Activated naive CD8-positive, alpha-beta T cell treated with anti-CD3 and anti-CD28 coated beads, Interleukin-2, amount 10 ng/mL, durations not matched to agents 7 days and 5 days (primary cell): ENCODE data around the gene UBL4B. TPM values are rescaled to one million over a fixed set of nuclear protein-coding genes. Genes with fewer than 3 reads are reported as not detected.

Experiments used
- ATAC-seq: fragments of 150-1000 bp; cut with Tn5 transposase; one replicate; pipeline ENCODE4 v1.10.0; 2021; ENCODE audit warnings: low read depth, moderate library complexity
- POLR2A ChIA-PET: fragments of 350-600 bp; sonication (Branson Sonifier 250); formaldehyde crosslinking; loops from one replicate; lab custom pipeline; 2021; ENCODE audit warnings: antibody characterized with exemption; lab: Charles Lee
- DNase-seq: peaks from one replicate; pipeline ENCODE4 v3.0.0; 2021
- H3K27ac Mint-ChIP-seq: one replicate; pipeline ENCODE4 v1.8.0; 2022; ENCODE audit warnings: mild to moderate bottlenecking, mixed read lengths
- H3K27me3 Mint-ChIP-seq: one replicate; pipeline ENCODE4 v1.8.0; 2022; ENCODE audit warnings: mild to moderate bottlenecking, moderate library complexity, mixed read lengths
- H3K36me3 Mint-ChIP-seq: one replicate; pipeline ENCODE4 v1.8.0; 2021; ENCODE audit warnings: mild to moderate bottlenecking, mixed read lengths
- H3K4me1 Mint-ChIP-seq: one replicate; pipeline ENCODE4 v1.8.0; 2021; ENCODE audit warnings: mixed read lengths
- H3K4me3 Mint-ChIP-seq: one replicate; pipeline ENCODE4 v1.8.0; 2022; ENCODE audit warnings: mild to moderate bottlenecking, moderate library complexity, mixed read lengths
- H3K9me3 Mint-ChIP-seq: one replicate; pipeline ENCODE4 v1.8.0; 2021; ENCODE audit warnings: mixed read lengths
- total RNA-seq, 2 experiments: library from RNA; stranded (reverse); gene quantifications; one replicate each; pipeline ENCODE4 v1.2.3, GENCODE V29; 2021

UBL4B gene, protein sequence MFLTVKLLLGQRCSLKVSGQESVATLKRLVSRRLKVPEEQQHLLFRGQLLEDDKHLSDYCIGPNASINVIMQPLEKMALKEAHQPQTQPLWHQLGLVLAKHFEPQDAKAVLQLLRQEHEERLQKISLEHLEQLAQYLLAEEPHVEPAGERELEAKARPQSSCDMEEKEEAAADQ
- total RNA-seq, result not detected

DNA sequence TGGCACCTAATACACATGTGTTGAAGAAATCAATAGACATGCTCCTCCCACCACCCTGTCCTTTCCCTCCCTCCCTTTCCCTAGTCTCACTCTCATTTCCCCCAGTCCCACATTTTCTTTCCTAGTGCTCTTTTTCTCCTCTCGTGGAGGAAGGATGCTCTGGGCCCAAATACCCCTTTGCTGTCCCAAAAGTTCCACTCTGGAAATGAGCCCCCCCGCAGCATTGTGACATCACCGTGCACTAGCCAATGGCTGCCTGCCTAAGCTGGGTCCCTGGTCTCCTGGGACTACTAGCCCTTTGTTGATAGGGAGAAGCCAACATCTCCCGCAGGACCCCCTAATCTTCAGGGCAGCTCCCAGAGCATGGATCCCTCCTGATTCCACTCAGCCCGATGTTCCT, at the start of gene UBL4B:
Gene UBL4B, plus strand, starts transcription at position 301 of the 400 bp plus-strand sequence. Its CDS starts 92 bp downstream, at position 393.
- no peak within 1 kb of the TSS for H3K27ac Mint-ChIP-seq
- H3K4me1 Mint-ChIP-seq, result peaks cover 3% of the 10 kb centered on the region
- ATAC-seq (no peak), DNase-seq (no peak)
- POLR2A ChIA-PET, result no interaction called here
- no peak within 1 kb of the TSS for H3K4me3 Mint-ChIP-seq
- H3K36me3 Mint-ChIP-seq, result no peaks in the 10 kb centered on the region
- no peaks in the 10 kb centered on the region for H3K9me3 Mint-ChIP-seq
- H3K27me3 Mint-ChIP-seq, result peaks cover 31% of the 10 kb centered on the region

DNA sequence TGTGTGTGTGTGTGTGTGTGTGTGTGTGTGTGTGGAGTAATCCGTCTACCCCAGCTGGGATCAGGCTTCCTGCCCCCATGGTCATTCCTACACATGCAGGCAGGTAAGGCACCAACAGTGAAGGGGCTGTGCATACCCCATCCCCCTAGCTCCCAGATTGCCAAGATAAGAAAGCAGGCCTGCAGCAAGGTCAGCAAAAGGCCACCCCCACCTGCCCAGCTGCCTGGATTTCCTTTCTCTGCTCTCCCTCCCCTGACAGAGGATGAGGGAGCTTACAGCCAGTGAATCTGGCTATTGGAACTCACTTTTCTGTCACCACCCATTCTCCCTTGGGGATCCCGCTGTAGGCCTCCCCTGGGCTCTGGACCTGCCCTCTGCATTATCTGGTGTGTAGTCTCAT, 49.6 kb upstream of the UBL4B start:
- H3K36me3 Mint-ChIP-seq, result peaks cover 1% of the 10 kb centered on the region
- peaks cover 3% of the 10 kb centered on the region for H3K4me1 Mint-ChIP-seq
- no peak overlapping the region for H3K4me3 Mint-ChIP-seq
- H3K27ac Mint-ChIP-seq, result no peak overlapping the region
- no peaks in the 10 kb centered on the region for H3K9me3 Mint-ChIP-seq
- POLR2A ChIA-PET, result interaction anchor here (1.8 kb wide), 1 partner anchor 9 kb away, joined by 5 read pairs; no protein-coding TSS in a partner anchor
- DNase-seq (no peak), ATAC-seq (no peak)
- H3K27me3 Mint-ChIP-seq, result peaks cover 19% of the 10 kb centered on the region

DNA sequence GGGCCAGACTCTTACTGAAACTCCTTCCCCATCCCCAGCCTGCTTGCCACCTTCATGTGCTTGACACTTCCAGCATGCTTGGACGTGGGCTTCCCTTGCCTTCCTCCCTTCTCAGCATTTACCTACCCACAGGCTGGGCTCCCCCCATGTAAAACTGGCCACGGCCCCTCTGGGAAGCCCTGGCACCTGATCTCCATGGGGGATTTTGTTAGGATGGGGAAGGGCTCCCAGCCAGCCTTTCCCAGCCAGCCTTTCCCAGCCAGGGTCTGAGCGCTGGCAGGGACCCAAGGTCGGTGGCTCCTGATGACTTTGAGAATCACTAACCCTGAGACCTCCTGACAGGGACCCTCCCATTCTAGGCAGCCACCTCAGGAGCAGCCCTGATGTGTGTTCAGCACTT, 48.5 kb upstream of the UBL4B start:
- no peak overlapping the region for H3K27ac Mint-ChIP-seq
- H3K9me3 Mint-ChIP-seq, result no peaks in the 10 kb centered on the region
- no peak for ATAC-seq
- H3K36me3 Mint-ChIP-seq, result peaks cover 1% of the 10 kb centered on the region
- peaks cover 29% of the 10 kb centered on the region for H3K27me3 Mint-ChIP-seq
- POLR2A ChIA-PET, result no interaction called here
- no peak overlapping the region for H3K4me3 Mint-ChIP-seq
- DNase-seq, result no peak
- H3K4me1 Mint-ChIP-seq, result peaks cover 8% of the 10 kb centered on the region

DNA sequence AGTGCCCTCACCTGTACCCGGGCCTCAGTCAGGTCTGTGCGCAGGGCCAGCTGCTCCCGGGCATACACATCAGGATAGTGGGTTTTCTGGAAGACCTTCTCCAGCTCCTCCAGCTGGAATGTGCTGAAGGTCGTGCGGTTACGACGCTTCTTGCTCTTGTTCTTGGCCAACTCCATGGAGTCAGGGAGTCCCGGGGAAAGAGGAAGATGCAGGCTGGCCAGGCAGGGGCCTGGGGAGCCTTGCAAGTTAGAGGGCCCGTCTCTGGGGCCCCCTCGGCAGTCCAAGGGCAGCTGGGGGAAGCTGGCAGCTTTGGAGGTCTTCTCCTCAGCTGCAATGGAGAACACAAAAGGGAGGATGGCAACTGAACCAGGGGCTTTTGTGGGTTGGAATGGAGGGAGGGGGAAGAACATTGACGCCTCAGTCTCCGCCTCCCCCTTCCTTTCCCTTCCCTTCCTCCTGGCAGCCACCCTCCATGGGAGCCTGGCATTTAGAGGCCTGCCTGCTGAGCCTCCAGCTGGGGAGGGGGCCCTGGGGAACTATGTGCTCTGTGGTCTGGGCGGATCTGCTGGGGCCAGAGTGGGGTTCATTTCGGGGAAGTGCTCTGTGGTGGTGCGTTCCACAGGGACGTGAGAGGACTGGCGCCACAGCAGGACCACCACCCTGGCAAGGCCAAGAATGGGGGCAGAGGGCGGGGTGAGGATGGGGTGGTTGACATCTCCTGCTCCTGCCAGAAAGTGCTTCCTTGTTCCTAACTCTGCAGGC, 47.5 kb upstream of the UBL4B start:
- no peaks in the 10 kb centered on the region for H3K9me3 Mint-ChIP-seq
- peaks cover 37% of the 10 kb centered on the region for H3K27me3 Mint-ChIP-seq
- H3K27ac Mint-ChIP-seq, result no peak overlapping the region
- H3K36me3 Mint-ChIP-seq, result peaks cover 1% of the 10 kb centered on the region
- no peak for DNase-seq
- H3K4me1 Mint-ChIP-seq, result peaks cover 8% of the 10 kb centered on the region
- no peak for ATAC-seq
- POLR2A ChIA-PET, result no interaction called here
- H3K4me3 Mint-ChIP-seq, result no peak overlapping the region

DNA sequence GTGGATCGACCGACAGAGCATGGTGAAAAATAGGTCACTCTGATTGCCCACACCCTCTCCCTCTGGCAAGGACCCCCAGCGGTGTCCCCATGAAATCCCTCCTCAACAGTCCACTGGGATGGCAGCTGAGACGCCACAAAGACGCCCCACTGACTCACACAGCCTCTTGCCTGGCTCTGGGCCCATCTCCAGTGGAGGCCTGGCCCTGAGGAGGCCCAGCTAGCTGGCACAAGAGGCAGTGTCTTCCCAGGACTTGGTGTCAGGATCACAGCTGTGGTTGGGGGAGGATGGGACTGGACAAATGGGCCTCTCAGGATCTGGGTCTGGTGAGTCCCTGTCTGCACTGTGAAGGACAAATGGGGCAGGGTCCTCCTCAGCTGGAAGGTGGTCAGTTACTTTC, 46.4 kb upstream of the UBL4B start:
- H3K4me3 Mint-ChIP-seq, result no peak overlapping the region
- no peak for DNase-seq
- ATAC-seq, result no peak
- H3K9me3 Mint-ChIP-seq, result no peaks in the 10 kb centered on the region
- H3K36me3 Mint-ChIP-seq, result no peaks in the 10 kb centered on the region
- no peak overlapping the region for H3K27ac Mint-ChIP-seq
- POLR2A ChIA-PET, result no interaction called here
- H3K4me1 Mint-ChIP-seq, result peaks cover 5% of the 10 kb centered on the region
- peaks cover 43% of the 10 kb centered on the region for H3K27me3 Mint-ChIP-seq

DNA sequence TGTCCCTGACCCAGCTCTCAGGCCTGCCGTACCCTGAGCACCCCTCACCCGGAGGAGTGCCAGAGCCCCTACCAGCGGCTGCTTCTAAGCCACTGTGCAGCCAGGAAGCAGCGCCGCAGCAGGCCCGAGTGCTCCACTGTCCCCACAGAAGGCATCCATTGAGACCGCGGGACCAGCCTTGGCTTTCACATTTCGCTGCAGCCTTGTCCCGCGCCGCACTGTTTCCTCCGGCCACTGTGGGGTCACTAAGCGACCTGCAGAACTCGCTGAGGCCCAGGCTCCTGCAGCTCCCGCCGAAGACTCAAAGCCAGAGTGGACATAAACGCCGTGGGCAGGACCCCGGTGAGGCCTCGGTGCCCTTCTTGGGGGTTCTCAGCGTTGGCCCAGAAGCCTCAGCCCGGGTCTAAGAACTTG, 44.8 kb upstream of the UBL4B start:
- Mint-ChIP-seq H3K4me1 (peaks cover 5% of the 10 kb centered on the region), H3K27me3 (peaks cover 59% of the 10 kb centered on the region), H3K9me3 (no peaks in the 10 kb centered on the region), H3K27ac (no peak overlapping the region), H3K36me3 (no peaks in the 10 kb centered on the region), H3K4me3 (no peak overlapping the region)
- POLR2A ChIA-PET, result no interaction called here
- no peak for ATAC-seq
- no peak for DNase-seq

DNA sequence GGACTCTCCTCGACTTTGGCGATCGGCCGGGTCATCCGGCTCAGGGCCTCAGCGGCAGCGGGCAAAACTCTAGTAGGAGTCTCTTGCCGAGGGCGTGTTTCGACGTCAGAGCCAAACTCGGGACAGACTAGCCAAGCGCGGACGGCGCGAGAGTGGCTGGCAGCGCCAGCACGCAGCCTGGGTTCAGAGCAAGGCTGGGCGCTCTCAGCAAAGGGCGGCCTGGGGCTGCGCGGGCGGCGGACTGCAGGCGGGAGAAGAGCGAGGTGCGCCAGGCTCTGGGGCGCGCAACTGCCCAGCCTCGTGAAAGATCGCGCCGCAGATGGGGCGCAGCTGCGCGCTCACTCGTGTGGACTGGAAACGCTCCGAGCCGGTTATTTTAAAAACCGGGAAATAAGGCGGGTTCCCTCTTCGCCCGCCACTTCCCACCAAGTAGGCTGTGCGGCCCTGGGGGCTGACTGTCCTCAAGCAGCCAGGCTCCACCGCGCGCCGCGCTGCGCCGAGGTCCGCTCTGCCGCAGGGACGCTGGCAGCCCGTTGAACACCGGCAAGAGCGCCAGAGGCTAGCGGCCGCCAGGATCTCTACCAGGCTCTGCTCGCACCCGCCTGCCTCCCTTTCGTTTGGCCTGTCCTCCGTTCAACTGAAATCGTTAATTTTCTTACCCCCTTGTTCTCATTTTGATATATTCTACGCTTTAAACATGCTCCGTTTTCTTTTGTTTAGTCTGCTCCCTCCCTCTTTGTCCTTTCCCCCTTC, 44.2 kb upstream of the UBL4B start:
- POLR2A ChIA-PET, result no interaction called here
- ATAC-seq, result peak; percentile 27
- Mint-ChIP-seq H3K36me3 (no peaks in the 10 kb centered on the region), H3K27me3 (peaks cover 64% of the 10 kb centered on the region), H3K27ac (no peak overlapping the region), H3K4me1 (peaks cover 5% of the 10 kb centered on the region), H3K4me3 (peak overlapping the region; percentile 44), H3K9me3 (no peaks in the 10 kb centered on the region)
- DNase-seq, result peak; percentile 45

DNA sequence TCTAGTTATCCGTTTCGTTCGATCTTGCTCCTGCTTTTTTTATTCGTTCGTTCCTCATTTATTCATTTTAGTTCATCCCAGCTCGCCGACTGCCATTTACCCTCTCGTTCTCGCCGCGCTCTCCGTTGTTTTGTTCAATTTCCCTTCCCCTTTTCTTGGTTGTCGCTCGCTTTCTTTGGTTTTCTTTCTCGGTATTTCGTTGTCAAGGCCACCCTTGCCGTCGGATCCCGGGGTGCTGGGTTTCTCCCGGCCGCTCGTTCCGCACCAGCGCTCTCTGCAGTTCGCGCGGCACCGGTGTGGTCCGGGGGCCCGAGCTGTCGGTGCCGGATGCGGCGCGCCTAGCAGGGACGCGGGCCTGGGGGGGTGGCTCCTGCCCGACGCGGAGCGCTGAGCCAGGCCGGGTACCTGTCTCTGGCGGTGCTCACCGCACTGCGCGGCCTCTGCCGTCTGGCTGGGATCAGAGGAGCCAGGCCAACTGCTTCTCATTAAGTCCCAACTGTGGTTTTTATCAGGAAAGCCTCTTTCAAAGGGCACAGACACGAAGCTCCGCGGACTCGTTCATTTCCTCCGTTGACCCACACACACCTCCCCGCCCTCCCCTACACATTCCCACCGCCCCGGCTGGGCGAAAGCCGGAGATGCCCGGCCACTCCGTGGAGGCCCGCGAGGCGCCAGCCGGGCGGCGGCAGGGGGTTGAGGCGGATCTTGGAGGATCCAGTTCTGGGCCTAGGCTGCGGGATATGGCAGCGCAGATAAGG, 43.4 kb upstream of the UBL4B start:
- no peaks in the 10 kb centered on the region for H3K9me3 Mint-ChIP-seq
- H3K27me3 Mint-ChIP-seq, result peaks cover 71% of the 10 kb centered on the region
- peak; percentile 48 for ATAC-seq
- H3K4me3 Mint-ChIP-seq, result peak overlapping the region; percentile 44
- H3K4me1 Mint-ChIP-seq, result peaks cover 5% of the 10 kb centered on the region
- H3K27ac Mint-ChIP-seq, result no peak overlapping the region
- POLR2A ChIA-PET, result interaction anchor here (0.6 kb wide), 2 partner anchors 375 to 519 kb away, joined by 3 read pairs; no protein-coding TSS in a partner anchor
- no peaks in the 10 kb centered on the region for H3K36me3 Mint-ChIP-seq
- DNase-seq, result peak; percentile 66

DNA sequence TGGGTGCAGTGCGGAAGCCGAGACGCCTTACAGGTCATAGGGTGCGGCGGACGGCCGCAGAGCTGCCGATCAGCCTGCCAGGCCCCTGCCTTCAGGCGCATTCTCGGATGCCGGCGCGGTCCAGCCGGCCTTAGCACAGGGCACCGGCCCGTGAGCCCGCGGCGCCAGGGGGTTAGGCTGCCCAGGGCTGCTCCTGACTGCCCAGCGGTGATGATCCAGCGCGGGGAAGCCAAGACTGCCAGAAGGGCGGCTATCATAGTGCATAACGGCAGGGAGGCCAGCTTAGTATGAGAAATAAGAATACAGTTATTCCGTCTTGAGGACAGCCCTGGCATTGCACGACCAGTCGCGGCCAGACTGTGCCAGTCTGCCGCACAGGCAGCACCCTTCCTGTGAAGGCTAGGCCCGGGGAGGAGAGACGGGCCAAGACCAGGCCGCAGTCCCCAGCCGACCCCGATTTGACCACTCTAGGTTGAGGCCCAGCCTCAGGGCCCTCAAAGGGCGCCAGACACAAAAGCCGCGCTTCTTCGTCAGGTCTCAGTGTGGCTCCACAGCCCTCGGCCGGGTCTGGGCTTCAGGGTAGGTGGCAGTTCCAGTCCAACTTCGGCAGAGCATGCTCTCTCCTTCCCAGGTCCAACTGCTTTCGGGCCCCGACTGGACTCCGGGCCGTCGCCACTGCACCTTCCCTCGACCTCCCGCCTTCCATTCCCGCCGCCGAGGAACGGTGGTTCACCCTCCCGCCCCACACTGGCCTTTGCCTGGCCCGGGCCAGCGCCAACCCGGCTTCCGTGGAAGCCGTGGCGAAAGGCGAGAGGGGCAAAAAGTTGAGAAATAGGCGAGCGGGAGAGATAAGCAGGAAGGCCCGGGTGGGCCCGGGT, 42.6 kb upstream of the UBL4B start:
- peaks cover 78% of the 10 kb centered on the region for H3K27me3 Mint-ChIP-seq
- H3K27ac Mint-ChIP-seq, result no peak overlapping the region
- DNase-seq (no peak), ATAC-seq (no peak)
- H3K4me3 Mint-ChIP-seq, result no peak overlapping the region
- H3K4me1 Mint-ChIP-seq, result peaks cover 5% of the 10 kb centered on the region
- H3K9me3 Mint-ChIP-seq, result no peaks in the 10 kb centered on the region
- POLR2A ChIA-PET, result interaction anchor here (0.6 kb wide), 2 partner anchors 374 to 520 kb away, joined by 3 read pairs; no protein-coding TSS in a partner anchor
- no peaks in the 10 kb centered on the region for H3K36me3 Mint-ChIP-seq

DNA sequence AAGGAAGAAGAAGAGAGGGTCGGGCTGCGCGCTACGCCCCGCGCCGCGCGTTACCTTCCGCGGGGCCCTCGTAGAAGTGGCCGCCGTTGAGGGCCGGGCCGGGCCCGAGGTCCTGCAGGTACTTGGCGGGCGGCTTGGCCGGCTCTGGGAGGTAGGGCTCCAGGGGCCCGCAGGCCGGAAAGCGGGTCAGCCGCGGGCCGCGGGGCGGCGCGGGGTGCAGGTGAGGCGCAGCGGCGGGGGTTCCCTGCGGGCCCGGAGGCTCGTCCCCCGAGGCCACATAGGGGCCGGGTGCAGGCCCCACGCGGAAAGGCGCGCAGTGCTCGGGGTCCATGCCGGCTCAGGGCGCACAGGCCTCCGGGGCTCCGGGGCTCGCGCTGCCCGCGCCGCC, 42.0 kb upstream of the UBL4B start:
- ATAC-seq, result no peak

DNA sequence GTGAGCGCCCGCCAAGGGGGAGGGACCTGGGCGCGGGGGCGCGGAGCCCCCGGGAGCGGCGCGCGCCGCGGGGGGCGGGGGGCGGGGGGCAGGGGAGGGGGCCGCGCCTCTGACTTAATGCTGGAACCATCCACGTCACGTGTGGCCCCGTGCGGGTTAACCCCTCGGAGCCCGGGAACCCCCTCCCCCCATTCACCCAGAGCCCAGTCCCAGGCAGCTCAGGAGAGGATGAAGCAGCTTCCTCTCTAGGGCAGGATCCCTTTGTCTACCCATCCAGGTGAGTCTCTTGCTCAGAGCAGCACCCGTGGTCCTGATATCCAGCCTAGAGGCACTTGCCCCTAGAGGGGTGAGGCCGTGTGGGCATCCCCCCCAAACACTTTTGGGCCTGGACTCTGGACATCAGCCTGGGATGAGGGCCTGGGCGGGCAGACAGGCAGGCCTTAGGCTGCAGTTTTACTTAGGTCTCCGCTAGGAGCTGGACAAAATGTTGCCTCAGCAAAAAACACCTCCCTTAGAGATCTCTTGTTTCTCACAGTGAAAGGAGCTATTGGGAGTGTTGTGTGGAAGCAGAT, 41.5 kb upstream of the UBL4B start, which contains the start of gene ALX3:
Gene ALX3, minus strand, starts transcription at position 2 of the 572 bp plus-strand sequence. CDS start 60 bp downstream, outside the sequence.
- H3K4me1 Mint-ChIP-seq, result peaks cover 5% of the 10 kb centered on the region
- H3K27me3 Mint-ChIP-seq, result peaks cover 84% of the 10 kb centered on the region
- no peaks in the 10 kb centered on the region for H3K36me3 Mint-ChIP-seq
- H3K4me3 Mint-ChIP-seq, result no peak within 1 kb of the TSS
- no peaks in the 10 kb centered on the region for H3K9me3 Mint-ChIP-seq
- DNase-seq (no peak), ATAC-seq (no peak)
- POLR2A ChIA-PET, result interaction anchor here (1.0 kb wide), 1 partner anchor 8 kb away, joined by 5 read pairs; no protein-coding TSS in a partner anchor
- no peak within 1 kb of the TSS for H3K27ac Mint-ChIP-seq

More for the DNA sequence above, 42.0 kb upstream of the UBL4B start:
- H3K4me1 Mint-ChIP-seq, result peaks cover 5% of the 10 kb centered on the region
- H3K36me3 Mint-ChIP-seq, result no peaks in the 10 kb centered on the region
- peaks cover 81% of the 10 kb centered on the region for H3K27me3 Mint-ChIP-seq
- H3K4me3 Mint-ChIP-seq, result no peak overlapping the region
- H3K9me3 Mint-ChIP-seq, result no peaks in the 10 kb centered on the region
- H3K27ac Mint-ChIP-seq, result no peak overlapping the region
- POLR2A ChIA-PET, result no interaction called here
- DNase-seq, result no peak

DNA sequence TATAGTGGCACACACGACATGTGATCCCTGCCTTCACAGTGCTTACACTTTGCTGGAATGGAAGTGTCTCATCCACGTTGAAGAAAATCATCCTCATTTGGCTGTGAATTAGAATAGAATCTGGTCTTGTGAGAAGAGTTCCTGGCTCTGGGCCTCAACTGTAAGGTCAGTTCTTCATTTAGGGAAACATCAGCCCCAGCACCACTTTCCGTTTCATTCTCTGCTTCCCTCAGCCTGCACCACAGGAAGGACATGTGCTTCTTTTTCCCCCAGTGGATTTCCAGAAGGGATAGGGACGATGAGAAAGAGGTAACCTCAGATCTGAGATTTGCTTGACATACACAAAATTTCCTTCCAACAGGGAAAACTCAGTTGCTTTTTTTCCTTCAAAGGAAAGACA, 38.1 kb upstream of the UBL4B start:
- DNase-seq, result no peak
- no peak for ATAC-seq
- POLR2A ChIA-PET, result no interaction called here
- Mint-ChIP-seq H3K27me3 (peaks cover 64% of the 10 kb centered on the region), H3K36me3 (no peaks in the 10 kb centered on the region), H3K4me1 (no peaks in the 10 kb centered on the region), H3K4me3 (no peak overlapping the region), H3K27ac (no peak overlapping the region), H3K9me3 (no peaks in the 10 kb centered on the region)
